GM21786 (cell line): ENCODE results near the gene SLC24A3.

Experiments used
- ATAC-seq: cut with Tn5 transposase; IDR thresholded peaks from one replicate; pipeline ENCODE4 v1.9.1; 2021; ENCODE audit not compliant: unreplicated experiment

The SLC24A3 gene

DNA sequence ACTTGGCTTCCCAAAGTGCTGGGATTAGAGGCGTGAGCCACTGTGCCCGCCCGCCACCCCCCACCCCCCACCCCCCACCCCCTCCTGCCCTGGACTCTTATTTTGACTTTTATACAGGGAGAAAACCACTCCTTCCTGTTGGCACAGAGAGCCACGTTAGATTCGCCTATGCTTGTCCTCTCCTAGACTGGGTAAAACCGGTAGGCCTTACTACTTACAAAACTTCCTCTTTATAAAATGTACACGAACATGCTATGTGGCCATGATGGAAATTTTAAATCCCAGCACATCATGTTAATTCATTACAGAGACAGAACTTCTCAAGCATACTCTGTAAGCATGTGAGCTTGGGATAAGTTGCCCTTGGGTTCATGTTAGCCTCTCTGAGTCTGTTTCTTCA, 124.2 kb downstream of the SLC24A3 start:
- ATAC-seq, result no peak

DNA sequence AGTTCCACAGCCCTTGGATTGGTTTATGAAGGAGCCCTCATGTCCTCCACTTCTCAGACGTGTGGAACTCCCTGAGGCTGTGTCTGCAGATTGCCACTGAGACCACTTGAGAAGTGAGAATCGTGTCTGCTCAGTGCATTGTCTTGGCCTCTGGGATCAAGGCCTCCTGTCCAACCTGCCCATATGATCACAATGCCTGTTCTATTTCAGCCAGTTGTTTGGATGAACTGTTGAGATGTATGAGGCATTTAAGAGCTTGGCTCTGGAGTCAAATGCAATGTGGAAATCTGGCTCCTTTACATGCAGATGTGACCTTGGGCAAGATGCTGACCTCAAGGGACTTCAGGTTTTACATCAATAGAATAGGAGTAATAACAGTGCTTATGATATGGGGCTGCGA, 125.9 kb downstream of the SLC24A3 start:
- no peak for ATAC-seq

DNA sequence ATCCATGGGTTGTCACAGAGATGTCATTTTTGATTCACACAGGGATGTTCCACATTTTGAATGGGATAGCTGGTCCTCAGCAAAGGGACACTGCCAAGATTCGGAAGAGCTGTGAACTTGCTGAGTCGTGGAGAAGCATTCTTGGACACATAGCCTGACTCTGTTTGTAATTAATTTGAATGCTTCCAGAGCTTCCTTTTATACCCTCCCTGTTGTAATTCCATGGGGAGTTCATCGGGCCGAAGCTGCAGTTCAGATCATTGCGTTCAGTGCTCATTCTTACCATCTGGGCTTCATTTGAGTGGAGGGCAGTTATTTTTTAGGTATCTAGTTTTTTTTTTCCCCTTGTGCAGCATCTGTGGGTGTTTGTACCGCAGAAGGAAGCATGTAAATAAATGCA, 126.5 kb downstream of the SLC24A3 start:
- no peak for ATAC-seq

DNA sequence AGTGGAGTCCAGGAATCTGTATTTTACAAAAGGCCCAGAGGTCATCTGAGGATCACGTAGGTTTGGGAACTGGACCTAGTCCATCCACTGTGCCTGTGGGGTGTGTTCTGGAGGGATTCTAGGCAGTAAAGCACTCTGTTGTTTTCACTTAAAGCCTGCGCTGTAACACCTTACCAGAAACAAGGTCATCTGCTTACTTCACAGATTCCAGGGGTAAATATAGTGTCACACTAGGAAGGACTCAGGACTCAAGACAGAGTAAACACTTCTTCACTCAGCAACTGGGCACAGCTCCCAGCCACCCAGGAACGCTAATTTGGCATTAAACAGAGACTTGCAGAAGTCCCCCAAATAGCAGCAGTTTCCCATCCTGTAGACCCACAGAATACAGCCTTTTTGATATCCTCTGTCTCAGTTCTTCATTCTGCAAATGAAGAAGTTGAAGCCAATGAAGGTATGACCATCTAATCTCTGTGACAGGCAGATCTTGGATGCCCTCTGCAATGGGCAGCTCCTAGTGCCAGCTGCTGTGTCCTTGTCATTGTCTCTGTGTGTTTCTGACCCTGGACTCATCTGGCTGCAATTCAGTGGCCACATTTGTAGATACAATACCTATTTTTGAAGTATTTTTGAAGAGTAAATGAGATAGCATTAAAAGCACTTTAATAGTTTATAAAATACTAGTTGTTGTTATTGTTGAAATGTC, 129.1 kb downstream of the SLC24A3 start:
- ATAC-seq, result no peak

DNA sequence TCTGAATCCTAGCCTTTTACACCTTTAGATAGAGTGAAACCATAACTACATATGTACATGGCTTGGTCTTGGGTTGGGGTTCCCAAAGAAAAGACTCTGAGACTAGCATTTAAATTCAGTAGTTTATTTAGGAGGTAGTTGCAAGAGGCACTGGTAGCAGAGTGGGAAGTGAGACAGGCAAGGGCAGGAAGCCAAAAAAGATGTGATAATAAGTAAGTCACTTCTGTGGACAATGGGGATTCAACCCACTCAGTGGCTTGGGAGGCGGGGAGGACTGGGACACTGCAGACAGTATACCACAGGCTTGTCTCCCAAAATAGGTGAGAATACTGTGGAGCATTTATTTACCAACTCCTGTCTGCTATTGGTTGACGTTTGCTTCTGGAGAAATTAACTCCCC, 131.9 kb downstream of the SLC24A3 start:
- no peak for ATAC-seq

DNA sequence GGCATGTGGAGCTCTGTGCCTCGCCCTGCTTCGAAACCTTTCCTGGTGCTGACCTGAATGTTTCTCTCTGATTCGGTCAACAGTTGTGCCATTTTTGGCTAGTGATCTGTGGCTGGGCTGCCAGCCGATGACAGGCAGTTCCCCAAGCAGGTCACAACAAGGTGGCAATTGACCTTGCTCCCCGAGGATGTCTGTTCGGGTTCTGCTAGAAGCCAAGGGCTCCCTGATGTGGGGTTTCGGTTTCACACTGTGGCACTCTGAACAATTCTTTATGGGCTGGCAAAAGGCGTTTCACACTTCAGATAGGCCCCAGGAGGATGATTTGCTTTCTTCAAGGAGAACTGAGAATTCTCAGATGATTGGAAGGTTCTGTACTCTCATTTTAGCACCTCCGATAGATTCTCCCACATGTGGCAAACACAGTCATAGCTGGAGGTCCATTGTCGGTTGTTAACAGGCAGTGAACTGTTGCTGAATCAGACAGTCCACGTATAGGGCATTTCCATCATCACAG, 135.6 kb downstream of the SLC24A3 start:
- ATAC-seq, result peak; percentile 62

DNA sequence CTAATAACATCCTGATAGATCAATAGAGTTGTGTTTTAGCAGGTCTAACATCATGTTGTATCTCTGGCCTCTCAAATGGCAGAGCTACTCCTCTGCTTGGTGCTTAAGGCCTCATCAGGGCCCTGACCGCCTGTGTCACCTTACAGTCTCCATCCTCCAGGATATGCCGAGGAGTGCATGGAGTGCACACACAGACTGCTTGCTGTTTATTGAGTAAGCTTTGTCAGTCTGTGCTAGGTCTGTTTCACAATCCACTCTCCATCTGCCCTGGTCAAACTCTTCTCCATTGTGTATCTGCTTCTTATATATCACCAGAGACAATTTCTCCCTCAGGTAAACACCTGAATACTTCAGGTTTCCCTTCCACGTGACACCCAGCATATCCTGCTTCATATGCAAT, 136.1 kb downstream of the SLC24A3 start:
- ATAC-seq, result no peak

DNA sequence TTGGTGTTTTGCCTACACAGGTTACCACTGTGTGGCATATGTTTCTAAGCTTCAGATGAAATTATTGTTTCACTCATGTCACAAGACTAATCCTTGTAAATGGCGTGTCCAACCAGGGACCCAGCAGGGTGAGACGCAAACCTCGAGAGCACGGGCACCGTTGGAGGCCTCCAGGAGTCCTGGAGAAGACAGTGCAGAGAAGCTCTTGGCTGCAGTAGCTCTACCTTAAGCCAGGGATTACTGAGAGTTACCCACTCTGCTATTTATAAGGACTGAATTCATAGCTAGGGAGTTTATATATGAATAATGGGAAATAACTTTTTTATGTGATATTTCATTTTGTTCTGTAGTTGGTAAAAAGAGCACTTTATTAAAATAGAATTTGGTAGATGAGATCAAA, 137.4 kb downstream of the SLC24A3 start:
- no peak for ATAC-seq

DNA sequence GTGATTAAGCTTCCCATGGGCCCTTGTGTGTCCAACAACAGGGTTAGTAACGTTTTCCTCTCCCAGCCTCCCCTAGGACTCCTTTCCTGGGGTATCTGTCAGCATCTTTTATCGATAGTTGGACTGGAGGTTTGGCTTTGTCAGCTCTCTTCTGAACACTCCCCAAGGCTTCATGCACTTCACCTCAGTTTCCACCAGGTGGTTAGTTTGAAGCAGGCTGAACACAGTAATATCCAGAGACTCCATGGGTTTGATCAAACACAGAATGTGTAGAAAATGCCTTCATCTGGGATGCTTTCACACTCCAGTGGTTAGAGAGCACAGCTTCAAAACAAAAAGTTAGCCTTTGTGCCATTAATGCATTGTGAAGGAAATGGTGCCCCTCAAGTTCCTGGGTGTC, 139.1 kb downstream of the SLC24A3 start:
- no peak for ATAC-seq

DNA sequence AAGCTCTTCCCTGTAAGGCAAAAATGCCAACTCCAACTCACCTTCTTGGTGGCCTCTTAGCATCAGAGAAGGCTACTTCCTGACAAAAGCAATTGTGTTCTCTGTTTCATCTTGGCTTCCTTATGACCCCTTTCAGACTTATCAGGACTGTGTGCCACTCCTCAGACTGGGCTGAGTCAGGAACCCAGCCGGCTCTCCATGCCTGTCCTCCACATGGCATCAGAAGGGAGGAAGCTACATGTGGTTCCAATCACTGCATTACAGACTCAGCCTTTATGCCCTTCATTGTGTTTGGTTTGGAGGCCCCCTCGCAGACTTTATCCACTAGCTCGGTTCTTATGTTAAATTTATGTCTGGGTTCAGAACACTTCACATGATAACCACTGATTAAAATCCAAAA, 142.5 kb downstream of the SLC24A3 start:
- no peak for ATAC-seq

DNA sequence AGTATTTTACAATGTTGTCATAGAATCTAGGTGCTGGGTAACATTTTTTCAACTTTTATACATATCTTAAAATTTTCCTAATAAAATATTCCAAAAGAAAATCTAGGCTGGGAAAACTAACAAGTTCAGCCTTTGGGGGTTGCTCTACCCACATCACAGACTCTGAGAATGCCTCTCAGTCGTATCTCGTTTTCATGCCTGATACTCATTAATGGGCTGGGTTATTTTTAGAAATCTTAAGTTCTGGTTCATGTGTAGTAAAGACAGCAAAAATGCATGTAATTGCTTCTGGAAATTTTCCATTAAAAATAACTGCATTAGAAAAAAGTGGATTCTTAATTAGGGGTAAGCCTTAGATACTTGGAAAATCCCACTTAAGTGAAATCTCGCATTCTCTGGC, 149.3 kb downstream of the SLC24A3 start:
- ATAC-seq, result no peak

DNA sequence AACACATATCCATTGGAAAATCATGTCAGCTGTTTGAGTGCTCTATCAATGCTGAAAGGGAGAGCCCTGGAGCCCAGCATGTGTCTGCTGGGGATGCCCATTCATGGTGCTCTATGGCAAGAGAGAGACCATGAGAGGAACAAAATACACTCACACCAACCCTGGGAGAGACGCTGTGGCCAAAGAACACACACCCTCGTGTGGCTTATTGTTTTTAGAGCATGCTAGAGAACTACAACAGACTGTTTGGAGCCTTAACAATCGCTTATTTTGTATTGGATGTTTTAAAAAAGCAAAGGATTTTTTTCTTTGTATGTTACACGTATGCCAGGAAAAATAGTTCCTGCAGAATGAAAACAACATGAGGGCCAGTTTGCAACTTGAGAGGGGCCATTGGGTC, 151.0 kb downstream of the SLC24A3 start:
- no peak for ATAC-seq

DNA sequence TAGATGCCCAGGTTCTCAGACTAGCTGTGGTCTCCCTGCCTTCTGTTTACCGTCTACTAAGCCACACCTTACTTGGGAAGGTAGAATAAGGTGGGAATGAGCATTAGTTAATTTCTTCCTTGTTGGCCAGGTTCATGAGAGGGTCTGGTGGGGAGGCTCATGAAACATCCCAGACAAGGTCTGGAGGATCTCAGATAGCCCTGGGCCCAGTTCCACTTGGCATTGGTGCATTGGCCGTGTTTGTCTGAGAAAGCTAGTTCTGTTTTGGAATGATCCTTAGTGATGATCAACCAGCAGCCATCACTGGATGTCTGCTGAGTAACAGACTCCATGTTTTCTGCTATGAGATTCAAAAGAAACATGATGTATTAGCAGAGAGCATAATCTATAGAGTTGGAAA, 155.1 kb downstream of the SLC24A3 start:
- no peak for ATAC-seq

DNA sequence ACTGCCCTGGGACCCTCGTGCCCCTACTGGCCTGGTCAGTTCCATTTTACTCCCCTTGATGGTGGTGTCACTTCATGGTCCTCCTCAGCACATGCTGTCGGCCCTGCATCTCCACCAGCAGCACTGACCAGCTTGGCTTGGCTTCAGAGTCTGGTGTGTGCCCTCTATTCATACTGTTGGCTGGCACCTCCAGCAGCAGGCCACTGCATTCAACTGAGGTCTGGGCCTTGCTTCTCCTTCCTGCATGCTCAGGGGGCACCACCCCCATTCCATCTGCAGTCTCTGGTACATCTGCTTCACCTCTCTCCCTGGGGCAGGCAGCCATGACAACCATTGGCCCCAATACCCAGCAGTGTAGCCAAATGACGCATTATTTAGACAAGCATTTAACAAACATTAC, 155.9 kb downstream of the SLC24A3 start:
- no peak for ATAC-seq

DNA sequence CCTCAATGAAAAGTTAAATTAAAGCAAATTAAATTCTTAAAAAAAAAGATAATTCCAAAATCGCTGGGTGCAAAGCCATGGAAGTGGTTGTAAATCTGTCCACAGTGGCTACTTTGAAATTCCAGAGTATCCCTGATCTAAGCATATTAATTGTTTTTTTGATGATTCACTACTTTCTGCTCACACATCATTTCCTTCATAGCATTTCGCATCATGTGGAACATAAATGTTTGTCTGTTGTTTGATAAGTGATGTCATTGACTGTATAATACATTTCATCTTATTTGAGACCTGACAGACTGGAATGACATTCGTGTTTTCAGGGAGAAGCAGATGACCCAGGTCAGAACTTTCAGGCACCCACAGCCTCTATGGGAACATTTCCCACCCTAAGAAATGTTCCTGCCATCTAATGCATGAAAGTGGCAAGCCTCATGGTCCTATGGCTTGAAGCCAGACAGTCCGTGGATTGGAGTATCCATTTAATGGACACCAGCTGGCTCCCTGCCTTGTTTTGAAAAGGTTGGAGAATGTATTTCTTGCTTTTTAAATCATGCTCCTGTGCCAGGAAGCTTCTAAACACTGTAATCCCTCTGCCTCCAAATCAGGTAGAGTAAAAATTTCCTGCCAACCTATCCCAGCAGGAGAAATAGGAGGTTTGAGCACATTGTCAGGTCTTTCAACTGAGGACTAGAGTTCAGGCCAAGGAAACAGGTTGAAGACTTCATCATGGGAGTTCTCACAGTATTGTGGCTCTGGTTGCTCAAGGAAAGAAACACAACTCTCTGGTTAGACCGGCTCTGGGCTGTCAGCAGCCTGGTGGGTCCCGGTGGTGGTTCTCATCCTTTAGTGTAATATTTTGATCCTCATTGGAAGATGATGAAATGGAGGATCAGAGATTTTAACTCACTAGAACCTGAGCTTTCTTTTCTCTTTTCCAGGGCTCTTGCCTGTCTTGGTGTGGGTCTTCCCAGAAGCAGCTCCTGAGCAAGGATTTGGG, 157.9 kb downstream of the SLC24A3 start:
- ATAC-seq, result no peak

DNA sequence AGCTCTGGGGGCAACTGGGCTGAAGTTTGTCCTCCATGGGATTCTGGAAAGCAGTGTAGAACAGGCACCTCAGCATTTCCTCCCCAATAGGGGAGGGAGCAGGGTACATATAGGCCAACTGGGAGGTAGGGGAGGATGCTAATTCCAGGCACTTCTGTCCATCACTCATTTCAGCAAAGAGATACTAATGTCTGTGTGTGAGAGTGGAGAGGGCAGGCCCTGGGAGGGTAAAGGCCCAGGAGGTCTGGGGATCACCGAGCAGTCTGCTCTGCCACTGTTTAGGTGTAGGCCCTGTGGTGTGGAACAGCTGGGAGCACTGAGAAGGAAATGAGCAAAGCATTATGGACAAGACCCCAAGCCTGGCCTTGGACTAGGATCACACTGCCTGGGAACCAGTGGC, 158.7 kb downstream of the SLC24A3 start:
- no peak for ATAC-seq

DNA sequence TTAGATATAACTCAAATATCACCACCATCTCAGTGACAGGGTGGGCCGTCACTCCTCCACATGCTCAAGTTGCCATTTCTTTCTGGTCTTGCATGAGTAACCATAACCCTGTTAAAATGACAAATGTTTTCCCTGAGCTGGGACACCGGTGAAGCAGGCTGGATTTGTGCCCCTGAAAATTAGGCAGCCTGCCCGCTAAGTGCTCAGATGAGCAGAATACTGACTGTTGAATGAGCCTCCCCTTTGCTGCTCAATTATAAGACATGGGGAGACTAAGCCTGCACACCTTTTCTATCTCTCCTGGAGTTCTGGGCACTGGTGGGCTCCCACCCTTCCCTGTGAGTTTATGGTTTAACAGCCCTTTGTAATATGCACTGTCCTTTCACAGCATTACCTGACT, 161.8 kb downstream of the SLC24A3 start:
- ATAC-seq, result no peak

DNA sequence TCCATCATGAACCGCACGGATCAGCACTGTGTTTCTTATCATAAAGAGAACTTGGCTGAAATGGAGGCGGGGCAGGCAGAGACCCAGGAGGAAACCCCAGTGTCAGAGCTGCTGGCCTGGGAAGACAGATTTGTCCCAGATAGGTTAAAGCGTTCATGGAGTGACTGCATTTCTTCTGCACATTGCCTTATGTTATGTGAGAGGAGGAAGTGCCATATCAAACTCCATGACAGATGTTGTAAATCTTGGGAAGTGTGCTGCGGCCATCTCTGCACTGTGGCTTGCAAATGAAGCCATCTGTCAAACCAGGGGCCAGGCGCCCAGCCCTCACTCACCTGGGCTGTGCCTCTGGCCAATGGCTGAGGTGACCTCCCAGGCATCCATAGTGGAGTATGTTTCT, 163.0 kb downstream of the SLC24A3 start:
- ATAC-seq, result no peak

DNA sequence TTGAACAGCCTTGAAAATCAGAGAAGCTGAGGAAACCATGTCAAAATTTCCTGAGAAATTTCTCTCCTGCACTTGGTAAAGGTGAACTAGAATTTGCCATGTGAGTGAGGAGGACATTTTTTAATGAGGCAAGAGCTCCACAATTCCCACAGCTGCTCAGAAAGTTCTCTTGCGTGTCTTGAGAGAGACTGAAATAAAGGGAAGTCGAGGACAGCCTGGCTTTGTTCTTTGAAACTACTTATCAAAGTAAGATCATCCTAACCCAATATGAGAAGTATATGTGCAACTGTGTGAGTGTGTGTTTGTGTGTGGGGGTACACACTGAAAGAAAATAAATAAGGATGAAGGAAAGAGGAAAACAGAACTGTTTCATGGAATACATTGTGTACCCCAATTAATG, 163.4 kb downstream of the SLC24A3 start:
- no peak for ATAC-seq

DNA sequence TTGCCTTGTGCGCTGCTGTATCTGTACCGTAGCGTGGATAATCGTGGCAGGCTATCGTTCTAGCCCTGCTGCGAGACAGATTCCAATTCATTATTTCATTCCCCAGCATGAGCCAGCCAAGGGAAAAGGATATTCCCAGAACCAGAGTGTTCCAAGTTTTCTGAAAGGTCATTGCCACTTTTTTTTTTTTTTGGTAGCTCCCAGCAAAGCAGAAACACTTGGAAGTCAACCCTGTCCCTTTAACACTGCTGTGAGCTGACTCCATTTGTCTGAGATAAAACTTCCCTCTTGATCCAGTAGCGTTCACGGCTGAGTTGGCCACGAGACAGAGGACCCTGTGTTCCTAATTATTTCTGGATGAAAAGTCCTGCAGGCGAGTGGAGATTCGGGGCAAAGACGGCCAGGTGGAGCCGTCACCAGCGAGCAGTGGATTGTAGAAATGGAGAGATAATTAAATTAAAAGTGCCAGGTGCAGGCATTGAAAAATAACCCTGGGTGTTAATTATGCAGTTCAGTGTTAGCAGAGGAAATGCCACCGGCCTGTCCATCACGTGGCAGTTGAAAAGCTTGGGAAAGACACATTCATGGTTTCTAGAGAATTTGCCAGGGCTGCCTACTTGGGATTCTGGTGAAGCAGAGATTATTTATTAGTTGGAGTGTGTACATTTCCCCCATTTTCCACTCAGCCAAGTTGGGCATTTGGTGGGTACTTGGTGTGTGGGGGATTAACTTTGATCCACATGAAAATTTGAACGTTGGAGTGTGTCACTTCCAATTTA, 164.2 kb downstream of the SLC24A3 start:
- ATAC-seq, result no peak

DNA sequence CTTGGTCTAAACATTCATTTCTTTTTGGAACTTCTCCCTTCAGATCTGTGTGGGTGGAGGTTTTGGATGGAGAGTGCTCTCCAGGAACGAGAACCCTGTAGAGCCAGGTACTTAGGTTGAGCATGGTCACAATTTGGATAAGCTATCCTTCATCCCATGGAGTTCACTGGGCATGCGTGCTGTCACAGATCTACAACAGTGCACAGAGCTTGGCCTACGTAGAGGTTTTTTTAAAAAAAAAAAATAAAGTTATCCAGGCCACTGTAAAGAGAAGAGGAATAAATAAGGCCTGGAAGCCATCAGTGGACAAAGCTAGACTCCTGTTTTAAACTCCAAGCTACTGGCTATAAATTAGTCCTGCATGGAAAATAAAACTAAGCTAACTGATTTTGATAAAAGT, 165.6 kb downstream of the SLC24A3 start:
- ATAC-seq, result no peak
